NCI-H345 (cell line): Measurements from ENCODE around the gene LILRA6.
"Not testable (repeated sequence)": the region's sequence is repeated elsewhere in the genome, so short reads cannot be mapped to it uniquely, and the experiment has no call there.

Experiments used
- DNase-seq: peaks from one replicate; lab custom pipeline; 2025; lab: John Stamatoyannopoulos, UW

Gene LILRA6

DNA sequence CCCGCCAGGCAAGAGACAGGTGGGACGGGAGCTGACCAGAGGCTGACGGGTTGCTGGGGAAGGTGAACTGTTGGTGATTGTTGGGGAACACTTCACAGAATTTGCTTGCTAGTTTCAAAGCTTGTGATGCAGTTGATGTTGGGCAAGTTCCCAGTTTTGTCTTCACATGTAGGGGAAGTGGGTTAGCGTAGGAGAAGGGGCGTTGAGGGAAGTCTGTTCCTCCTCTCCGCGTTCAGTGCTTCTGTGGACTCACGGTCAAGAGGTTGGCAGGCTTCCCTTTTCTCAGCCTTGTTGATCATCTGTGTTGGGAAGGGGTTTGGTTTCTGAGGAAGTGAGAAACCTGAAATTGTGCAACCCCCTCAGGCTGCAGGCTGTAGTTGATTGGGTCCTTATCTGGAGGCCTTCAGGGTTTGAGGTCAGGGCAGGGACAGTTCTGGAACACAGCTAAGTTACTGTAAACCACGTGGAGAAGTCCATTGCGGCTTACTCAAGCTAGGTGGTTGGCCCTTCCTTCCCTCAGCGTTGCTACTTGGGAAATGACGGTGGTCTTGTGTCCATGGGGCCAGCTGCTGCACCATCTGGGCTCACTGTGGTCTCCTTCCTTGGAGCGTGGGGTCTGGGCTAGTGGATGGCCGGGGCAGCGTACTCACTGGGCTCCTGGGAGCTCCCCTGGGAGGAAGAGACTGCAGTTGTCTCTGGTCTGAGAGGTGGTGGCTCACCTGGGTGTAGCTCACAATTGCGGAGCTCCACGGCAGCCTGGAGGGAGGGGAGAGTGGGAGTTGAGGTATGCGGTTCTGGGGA lies 34.4 kb downstream of the LILRA6 start:
- DNase-seq = no peak

DNA sequence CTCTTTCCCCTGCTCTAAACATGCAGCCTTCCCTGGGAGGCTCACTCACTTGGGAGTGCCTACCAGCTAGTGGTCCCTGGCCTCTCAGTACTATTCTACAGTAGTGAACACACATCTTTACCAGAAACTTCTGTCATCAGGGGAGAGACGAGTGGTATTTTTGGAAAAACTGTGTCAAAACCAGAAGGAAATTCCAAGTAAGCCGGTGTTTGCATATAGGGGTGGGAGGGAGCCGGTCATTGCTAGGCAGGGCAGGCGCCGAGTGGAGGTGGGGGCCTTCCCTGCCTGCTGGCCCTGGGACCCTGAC lies 35.0 kb downstream of the LILRA6 start:
- no peak for DNase-seq

DNA sequence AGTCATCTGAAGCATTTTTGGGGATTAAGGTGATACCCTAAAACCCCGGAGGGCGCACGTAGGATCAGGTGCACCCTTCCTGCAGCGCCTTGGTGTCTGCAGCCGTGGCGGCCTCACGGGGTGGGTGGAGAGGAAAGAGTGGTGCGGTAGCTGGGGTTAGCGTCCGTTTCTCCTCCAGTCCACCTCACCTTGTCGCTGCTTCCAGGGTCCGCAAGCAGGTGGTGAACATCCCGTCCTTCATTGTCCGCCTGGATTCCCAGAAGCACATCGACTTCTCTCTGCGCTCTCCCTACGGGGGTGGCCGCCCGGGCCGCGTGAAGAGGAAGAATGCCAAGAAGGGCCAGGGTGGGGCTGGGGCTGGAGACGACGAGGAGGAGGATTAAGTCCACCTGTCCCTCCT lies 35.4 kb downstream of the LILRA6 start:
- not testable (repeated sequence) for DNase-seq

DNA sequence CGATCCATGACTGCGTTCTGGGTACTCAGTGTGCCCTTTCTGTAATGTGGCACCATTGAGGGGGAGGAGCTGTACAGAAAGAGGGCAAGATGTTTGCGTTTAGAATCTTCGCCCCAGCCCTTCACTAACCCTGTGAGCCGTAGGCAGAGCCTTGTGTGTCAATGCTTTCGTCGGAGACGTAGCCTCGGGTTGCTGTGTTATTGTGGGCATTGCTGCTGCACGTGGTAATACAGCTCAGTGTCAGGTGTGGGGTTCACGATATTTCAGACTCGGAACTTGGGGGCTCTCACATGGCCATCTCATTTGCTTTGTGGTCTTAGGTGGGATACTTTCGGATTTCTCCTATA lies 35.8 kb downstream of the LILRA6 start:
- no peak for DNase-seq

DNA sequence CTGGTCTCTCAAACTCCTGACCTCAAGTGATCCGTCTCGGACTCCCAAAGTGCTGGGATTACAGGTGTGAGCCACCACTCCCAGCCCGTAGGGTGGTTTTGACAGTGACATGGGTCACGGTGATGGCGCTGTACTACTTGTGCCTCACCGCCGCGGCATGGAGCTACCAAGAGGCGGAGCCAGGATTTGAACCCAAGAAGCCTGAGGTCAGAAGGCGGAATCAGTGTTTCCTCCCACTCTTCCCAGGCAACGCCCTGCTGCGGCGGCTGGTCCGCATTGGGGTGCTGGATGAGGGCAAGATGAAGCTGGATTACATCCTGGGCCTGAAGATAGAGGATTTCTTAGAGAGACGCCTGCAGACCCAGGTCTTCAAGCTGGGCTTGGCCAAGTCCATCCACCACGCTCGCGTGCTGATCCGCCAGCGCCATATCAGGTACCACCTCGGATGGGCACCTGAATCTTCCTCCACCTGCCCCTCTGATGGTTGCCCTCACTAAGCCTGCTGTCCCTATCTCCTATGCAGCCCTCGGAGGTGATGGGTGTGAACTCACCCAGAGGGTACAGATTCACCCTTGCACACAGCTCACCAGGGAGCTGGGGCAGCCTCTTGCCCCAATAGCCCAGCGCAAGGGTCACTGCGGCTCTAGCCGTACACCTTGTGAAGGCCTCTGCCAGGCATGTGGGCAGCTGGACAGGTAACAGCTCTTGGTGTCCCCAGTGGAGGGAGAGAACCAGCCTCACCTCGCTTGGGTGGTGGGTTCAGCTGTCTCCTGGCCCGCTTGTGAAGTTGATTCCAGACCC lies 36.4 kb downstream of the LILRA6 start:
- DNase-seq = no peak

DNA sequence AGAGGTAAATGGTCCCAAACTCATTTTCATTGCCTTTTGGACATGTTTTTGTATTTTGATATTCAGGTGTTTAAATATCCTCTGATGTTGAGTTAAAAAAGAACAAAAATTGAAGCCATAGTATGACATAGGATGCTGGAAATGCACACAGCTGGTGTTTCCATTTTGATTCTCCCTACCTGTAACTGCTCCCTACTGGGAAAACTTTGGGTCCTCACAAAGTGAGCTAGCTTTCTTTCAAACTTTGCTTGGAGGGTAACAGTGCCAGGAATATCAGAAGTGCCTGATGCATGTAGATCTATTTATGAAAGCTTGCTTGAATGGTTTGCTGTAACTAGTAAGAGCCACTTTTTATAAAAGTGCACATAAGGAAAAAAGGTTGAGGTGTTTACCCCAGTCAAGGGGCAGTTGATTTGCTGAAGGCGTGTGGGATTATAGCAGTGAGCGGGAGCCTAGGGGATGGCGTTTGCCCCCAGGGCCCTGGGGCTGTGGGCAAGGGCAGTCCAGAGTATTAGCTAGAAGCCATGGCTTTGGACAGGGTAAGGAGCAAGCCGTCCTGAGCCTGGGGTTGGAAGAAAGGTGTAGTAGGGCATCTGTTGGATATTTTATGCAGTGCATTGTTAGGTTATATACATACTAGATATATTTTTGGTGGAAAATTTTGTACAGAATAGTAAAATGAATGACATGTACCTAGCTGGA lies 37.7 kb downstream of the LILRA6 start:
- DNase-seq = no peak

DNA sequence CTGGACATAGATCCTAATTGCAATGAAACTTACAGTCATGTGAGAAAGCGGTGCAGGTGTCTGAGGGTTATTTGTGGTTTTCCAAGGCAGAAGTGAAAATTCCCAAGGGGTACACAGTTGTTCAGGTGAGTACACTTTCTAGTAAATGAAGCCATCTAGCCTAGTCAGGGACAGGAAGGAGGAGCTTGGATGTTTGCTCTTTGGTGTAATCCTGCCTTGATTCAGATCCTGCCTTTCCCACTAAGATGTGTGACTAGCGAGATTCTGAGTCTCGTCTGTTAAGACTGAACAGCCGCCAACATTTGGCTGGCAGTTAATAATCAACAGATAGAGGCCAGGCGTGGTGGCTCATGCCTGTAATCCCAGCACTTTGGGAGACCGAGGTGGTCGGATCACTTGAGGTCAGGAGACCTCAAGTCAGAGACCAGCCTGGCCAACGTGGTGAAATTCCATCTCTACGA lies 39.4 kb downstream of the LILRA6 start:
- no peak for DNase-seq

DNA sequence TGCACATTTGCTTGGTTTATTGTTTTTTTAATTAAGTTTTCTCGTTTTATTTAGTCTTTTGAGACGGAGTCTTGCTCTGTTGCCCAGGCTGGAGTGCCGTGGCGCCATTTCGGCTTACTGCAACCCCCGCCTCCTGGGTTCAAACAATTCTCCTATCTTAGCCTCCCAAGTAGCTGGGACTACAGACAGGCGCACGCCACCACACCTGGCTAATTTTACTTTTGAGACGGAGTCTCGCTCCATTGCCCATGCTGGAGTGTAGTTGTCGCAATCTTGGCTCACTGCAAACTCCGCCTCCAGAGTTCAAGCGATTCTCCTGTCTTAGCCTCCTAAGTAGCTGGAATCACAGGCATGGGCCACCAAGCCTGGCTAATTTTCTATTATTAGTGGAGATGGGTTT lies 40.6 kb downstream of the LILRA6 start:
- DNase-seq = no peak

DNA sequence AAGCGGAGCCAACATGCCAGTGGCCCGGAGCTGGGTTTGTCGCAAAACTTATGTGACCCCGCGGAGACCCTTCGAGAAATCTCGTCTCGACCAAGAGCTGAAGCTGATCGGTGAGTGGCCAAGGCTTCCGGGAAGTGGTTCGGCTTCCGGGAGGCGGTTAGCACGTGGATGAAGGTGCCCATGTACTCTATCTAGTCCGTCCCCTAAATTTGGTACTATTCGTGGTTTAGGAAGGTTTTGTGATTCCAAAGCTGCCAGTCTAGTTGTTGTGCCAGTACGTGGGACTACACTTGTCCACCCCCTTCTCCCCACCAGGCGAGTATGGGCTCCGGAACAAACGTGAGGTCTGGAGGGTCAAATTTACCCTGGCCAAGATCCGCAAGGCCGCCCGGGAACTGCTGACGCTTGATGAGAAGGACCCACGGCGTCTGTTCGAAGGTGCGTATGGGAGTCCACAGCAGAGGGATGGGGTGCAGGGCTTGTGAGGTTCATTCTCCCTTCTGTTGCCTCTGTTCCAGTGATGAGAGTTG lies 41.4 kb downstream of the LILRA6 start:
- DNase-seq = no peak

DNA sequence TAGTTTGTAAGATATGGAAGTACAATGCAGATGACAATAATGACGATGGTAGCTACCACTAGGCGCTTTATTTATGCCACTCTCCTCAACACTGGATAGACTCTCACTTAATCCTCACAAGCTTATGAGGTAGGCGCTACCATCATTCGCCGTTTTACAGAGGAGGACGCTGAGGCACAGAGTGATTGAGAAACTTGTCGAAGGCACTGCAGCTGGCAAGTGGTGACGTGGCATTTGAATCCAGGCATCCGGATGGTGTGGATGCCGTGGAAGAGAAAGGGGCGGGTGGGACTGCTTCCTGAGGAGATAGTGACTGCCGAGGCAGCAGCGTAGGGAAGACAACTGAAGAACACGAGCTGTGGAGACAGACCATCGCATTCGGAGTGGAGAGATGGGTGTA lies 43.2 kb downstream of the LILRA6 start:
- no peak for DNase-seq

DNA sequence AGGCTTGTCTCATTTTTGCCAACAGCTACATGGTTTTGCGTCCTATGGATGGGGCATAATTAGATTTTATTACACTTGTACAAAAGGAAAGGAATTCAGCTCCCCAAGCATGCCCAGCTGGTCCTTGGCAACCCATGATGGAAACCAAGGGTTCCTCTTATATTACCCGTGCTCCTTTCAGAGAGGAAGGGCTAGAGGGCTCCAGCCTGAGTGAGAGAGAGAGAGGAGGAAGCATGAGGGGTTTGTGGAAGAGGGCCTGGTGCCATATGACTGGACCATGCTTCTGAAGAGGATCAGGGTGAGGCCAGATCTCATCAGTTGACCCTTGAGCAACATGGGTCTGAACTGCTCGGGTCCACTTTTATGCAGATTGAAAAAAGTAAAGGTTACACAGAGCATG lies 45.5 kb downstream of the LILRA6 start:
- DNase-seq = no peak

DNA sequence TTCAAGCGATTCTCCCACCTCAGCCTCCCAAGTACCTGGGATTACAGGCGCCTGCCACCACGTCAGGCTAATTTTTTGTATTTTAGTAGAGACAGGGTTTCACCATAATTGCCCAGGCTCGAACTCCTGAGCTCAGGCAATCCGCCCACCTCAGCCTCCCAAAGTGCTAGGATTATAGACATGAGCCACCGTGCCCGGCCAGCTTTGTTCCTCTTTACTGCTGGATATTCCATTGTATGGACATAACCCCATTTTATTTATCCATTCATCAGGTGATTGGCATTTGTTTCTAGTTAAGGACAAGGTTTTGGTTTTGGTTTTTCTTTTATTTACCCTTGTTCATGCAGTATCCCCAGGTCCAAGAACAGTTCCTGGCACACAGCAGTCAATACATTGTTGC lies 46.1 kb downstream of the LILRA6 start:
- no peak for DNase-seq

DNA sequence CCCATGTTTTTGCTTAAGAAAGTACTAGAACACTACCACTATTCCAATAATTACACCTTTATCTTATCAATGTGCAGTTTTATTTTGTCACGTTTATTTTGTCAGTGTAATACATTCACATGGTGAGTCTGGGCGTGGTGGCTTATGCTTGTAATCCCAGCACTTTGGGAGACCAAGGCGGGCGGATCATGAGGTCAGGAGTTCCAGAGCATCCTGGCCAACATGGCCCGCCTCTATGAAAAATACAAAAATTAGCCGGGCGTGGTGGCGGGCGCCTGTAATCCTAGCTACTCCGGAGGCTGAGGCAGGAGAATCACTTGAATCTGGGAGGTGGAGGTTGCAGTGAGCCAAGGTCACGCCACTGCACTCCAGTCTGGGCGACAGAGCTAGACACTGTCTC lies 48.1 kb downstream of the LILRA6 start:
- DNase-seq = not testable (repeated sequence)

DNA sequence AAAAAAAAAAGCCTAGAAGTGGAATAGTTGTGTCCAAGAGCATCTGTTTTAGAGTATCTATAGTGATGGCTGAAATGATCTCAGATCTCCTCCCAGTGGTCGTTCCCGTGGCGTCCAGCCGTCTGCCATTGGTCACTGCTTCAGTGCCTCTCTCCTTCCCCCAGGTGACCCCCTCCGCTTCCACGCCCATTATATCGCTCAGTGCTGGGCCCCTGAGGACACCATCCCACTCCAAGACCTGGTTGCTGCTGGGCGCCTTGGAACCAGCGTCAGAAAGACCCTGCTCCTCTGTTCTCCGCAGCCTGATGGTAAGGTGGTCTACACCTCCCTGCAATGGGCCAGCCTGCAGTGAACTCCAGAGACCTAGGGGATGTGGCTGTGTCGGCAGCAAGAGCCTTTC lies 49.6 kb downstream of the LILRA6 start:
- no peak for DNase-seq

DNA sequence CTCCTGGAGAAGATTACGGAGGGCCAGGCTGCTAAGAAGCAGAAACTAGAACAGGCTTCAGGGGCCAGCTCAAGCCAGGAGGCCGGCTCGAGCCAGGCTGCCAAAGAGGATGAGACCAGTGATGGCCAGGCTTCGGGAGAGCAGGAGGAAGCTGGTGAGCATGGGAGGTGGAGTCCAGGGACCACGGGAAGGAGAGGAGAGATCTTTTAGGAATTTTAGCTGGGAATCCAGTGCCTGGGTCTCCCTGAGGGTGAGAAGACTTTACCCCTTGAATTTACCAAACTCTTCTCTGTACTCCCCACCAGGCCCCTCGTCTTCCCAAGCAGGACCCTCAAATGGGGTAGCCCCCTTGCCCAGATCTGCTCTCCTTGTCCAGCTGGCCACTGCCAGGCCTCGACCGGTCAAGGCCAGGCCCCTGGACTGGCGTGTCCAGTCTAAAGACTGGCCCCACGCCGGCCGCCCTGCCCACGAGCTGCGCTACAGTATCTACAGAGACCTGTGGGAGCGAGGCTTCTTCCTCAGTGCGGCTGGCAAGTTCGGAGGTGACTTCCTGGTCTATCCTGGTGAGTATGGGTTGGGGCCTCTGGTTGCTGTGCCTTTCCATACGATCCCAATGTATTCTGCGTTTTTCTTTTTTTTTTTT lies 50.7 kb downstream of the LILRA6 start:
- no peak for DNase-seq

DNA sequence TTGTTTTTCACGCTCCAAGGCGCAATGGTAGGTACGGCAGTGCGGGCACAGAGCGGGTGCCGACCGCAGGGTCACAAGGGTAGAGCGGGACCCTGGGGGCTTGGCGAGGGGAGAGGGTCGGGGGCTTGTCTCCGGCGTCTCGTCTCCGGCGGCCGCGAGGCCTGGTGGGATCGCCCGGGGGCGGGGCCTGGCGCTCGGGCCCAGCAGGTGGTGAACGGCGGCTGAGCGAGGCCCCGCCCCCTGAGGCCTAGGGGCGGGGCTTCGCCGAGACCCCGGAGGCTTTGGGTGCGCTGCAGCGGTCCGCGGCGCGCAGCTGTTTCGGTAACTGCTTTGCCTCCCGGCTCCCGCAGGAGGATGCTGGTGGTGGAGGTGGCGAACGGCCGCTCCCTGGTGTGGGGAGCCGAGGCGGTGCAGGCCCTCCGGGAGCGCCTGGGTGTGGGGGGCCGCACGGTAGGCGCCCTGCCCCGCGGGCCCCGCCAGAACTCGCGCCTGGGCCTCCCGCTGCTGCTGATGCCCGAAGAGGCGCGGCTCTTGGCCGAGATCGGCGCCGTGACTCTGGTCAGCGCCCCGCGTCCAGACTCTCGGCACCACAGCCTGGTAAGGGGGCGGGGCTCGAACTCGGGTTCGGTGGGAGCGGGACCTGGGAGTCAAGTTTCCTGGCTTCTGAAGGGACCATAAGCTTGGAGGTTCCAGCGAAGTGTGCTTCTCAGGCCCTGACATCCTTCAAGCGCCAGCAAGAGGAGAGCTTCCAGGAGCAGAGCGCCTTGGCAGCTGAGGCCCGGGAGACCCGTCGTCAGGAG lies 51.4 kb downstream of the LILRA6 start, which contains the start of gene TSEN34:
TSS of gene TSEN34 (plus strand) at position 298 of the 800 bp plus-strand sequence. CDS start at position 355, 57 bp downstream.
- peak; percentile 81 for DNase-seq

DNA sequence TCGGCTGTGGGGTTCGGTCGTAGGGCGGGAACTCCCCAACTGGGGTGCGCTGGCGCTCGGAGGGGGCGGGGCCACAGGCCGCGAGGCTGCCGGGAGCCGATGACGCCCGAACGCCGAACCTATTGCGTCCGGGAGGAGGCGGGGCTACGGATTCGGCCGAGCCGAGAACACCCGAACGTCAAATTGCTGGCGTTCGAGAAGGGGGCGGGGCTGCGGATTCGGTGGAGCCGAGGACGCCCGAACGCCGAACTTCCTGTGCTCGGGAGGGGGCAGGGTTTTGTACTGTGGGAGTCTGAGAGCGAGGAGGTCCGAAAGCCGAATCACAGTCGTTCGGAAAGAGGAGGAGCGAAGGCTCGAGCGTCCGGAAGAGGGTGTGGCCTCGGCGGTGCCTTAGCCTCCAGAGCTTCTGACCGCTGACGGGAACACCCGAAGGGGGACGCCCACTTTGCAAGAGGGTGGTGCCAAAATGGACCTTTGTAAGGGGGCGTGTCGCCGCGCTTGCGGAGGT lies 52.0 kb downstream of the LILRA6 start:
- peak; percentile 98 for DNase-seq

DNA sequence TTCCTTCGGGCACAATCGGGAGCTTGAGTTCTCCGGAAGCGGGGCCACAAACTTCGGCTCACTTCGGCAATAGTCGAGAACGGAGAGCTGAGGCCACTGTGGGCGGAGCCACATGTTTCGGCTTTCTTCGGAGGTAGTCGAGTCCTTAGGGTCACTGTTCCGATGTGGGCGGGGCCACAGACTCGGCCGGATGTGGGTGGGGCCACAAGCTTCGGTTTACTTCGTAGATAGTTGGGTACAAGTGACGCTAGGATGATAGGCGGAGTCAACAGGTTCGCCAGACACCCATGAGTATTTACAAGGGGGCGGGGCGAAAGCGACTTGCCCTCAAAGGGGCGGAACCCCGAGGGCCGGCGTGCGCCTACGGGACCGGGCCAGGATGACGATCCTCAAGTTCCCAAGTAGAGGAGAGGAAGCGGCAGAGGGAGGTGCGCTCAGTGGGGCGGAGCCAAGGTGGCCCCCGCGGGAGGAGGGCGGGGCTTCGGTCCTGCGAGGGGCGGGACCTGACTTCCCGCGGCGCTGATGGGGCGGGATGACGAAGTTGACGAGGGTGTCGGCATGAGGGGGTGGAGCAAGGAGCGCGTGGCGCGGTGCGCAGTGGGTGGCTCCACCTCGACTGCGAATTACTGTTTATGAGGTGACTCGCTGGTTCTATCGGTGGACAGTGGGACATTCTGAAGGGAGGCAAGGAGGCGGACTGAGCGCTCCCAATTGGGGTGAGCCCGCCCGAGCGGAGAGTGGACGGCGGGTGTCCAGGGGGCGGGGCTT lies 52.7 kb downstream of the LILRA6 start:
- peak; percentile 99 for DNase-seq

DNA sequence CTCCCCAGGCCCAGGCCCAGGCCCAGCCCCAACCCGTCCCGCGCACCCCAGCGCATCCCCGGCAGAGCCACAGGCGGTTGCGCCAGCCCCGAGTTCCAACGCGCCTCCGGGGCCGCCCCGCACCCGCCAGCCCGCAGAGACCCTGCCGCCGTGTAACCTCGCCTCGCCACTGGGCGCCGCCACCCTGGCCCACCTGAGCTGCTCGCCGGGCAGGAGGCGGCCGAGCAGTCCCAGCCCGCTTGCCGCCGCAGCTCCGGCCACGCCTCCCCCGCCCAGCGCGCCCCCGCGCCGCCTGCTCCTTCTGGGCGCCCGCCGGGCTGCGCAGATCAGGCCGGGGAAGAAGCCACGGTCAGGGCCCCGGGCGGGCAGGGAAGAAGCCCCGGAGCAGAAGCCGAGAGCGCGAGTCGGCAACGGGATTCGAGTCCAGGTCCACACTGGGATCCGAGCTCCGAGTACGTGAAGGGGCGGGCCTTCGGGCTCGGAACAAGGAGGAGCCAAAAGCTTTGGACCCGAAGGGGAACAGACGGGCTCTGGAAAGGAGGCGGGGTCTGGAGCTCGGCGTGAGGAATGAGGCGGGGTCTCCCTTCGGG lies 53.4 kb downstream of the LILRA6 start, which contains the start of gene MBOAT7:
TSS of gene MBOAT7 (minus strand) at position 436 of the 590 bp plus-strand sequence. CDS start 1,072 bp downstream, outside the sequence.
- no peak for DNase-seq
